IMR-90 (cell line): ENCODE data around the gene VWDE.

ENCODE experiments used
- BHLHE40 ChIP-seq: fragments of 150-350 bp; IDR thresholded peaks from 2 replicates; pipeline ENCODE4 v1.6.1; 2016; ENCODE audit warnings: mild to moderate bottlenecking, low read depth, low read length
- CEBPB ChIP-seq: IDR thresholded peaks from 2 replicates; pipeline ENCODE4 v1.6.1; 2012; ENCODE audit warnings: low read depth, low read length, improper control_type of control experiment
- MAFK ChIP-seq: IDR thresholded peaks from 2 replicates; pipeline ENCODE4 v1.6.1; 2012; ENCODE audit warnings: low read depth, low read length, improper control_type of control experiment
- MAZ ChIP-seq: IDR thresholded peaks from 2 replicates; pipeline ENCODE4 v1.6.1; 2012; ENCODE audit warnings: low read depth, mild to moderate bottlenecking, low read length, improper control_type of control experiment, moderate library complexity, borderline replicate concordance
- NFE2L2 ChIP-seq: fragments of 150-350 bp; IDR thresholded peaks from 2 replicates; pipeline ENCODE4 v1.6.1; 2016; ENCODE audit warnings: low read depth, mild to moderate bottlenecking, low read length
- POLR2A ChIP-seq: IDR thresholded peaks from 2 replicates; pipeline ENCODE4 v1.6.1; 2012; ENCODE audit warnings: mild to moderate bottlenecking, low read depth, low read length
- RAD21 ChIP-seq: IDR thresholded peaks from 2 replicates; pipeline ENCODE4 v1.6.1; 2012; ENCODE audit warnings: low read length, improper control_type of control experiment
- SMC3 ChIP-seq: fragments of 150-350 bp; IDR thresholded peaks from 2 replicates; pipeline ENCODE4 v1.6.1; 2016; ENCODE audit warnings: low read depth, mild to moderate bottlenecking, antibody characterized with exemption, low read length, moderate library complexity
- TF ChIP-seq, protein P1 (sequence below): conservative IDR thresholded peaks from 2 replicates; pipeline ENCODE4 v1.5.1; 2012; ENCODE audit warnings: mild to moderate bottlenecking, low read depth, low read length, improper control_type of control experiment
- TF ChIP-seq, protein P2 (sequence below): fragments of 150-350 bp; IDR thresholded peaks from 2 replicates; pipeline ENCODE4 v1.6.1; 2016; ENCODE audit warnings: low read depth, mild to moderate bottlenecking, low read length, moderate library complexity, borderline replicate concordance
- TF ChIP-seq, protein P3 (sequence below): fragments of 150-350 bp; IDR thresholded peaks from 2 replicates; pipeline ENCODE4 v1.6.1; 2017; ENCODE audit warnings: mild to moderate bottlenecking, antibody characterized with exemption, low read length, low read depth

DNA sequence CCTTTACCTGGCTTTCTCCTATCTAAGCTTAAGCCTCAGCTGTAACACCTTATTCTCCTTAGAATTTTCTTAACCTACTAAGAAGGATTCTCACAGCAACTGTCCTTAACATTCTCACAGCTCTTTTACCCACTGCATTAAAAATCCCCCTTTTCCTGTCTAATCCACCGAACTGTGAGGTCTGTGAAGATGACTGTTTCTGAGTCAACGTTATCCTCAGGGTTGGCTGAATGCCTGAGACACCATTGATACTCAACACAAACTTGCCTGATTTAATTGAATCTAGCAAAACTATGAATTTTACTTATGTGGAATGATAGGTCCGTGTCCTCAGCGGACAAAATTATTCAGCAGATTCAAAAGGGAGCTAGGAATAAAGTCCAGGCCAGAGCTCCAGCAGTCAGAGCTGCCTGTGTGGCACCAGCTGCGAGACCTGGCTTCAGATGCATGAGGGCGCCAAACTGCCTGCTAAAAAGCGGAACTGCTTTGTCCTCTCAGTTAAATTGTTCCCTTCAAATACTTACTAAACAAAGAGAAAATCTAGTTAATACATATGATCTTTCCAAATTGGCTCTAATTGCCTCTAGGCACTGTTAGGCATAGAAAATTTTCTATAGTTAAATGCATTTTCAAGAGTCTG is 33.4 kb upstream of the VWDE start:
- TF ChIP-seq, protein P1, sequence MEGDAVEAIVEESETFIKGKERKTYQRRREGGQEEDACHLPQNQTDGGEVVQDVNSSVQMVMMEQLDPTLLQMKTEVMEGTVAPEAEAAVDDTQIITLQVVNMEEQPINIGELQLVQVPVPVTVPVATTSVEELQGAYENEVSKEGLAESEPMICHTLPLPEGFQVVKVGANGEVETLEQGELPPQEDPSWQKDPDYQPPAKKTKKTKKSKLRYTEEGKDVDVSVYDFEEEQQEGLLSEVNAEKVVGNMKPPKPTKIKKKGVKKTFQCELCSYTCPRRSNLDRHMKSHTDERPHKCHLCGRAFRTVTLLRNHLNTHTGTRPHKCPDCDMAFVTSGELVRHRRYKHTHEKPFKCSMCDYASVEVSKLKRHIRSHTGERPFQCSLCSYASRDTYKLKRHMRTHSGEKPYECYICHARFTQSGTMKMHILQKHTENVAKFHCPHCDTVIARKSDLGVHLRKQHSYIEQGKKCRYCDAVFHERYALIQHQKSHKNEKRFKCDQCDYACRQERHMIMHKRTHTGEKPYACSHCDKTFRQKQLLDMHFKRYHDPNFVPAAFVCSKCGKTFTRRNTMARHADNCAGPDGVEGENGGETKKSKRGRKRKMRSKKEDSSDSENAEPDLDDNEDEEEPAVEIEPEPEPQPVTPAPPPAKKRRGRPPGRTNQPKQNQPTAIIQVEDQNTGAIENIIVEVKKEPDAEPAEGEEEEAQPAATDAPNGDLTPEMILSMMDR: no peak
- TF ChIP-seq POLR2A (no peak), RAD21 (no peak), SMC3 (no peak), NFE2L2 (no peak), CEBPB (no peak), MAFK (no peak), MAZ (no peak), BHLHE40 (no peak)
- TF ChIP-seq, protein P2, sequence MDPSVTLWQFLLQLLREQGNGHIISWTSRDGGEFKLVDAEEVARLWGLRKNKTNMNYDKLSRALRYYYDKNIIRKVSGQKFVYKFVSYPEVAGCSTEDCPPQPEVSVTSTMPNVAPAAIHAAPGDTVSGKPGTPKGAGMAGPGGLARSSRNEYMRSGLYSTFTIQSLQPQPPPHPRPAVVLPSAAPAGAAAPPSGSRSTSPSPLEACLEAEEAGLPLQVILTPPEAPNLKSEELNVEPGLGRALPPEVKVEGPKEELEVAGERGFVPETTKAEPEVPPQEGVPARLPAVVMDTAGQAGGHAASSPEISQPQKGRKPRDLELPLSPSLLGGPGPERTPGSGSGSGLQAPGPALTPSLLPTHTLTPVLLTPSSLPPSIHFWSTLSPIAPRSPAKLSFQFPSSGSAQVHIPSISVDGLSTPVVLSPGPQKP: no peak
- TF ChIP-seq, protein P3, sequence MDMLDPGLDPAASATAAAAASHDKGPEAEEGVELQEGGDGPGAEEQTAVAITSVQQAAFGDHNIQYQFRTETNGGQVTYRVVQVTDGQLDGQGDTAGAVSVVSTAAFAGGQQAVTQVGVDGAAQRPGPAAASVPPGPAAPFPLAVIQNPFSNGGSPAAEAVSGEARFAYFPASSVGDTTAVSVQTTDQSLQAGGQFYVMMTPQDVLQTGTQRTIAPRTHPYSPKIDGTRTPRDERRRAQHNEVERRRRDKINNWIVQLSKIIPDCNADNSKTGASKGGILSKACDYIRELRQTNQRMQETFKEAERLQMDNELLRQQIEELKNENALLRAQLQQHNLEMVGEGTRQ: no peak
